ENCODE data around the gene METTL25B.

DNA sequence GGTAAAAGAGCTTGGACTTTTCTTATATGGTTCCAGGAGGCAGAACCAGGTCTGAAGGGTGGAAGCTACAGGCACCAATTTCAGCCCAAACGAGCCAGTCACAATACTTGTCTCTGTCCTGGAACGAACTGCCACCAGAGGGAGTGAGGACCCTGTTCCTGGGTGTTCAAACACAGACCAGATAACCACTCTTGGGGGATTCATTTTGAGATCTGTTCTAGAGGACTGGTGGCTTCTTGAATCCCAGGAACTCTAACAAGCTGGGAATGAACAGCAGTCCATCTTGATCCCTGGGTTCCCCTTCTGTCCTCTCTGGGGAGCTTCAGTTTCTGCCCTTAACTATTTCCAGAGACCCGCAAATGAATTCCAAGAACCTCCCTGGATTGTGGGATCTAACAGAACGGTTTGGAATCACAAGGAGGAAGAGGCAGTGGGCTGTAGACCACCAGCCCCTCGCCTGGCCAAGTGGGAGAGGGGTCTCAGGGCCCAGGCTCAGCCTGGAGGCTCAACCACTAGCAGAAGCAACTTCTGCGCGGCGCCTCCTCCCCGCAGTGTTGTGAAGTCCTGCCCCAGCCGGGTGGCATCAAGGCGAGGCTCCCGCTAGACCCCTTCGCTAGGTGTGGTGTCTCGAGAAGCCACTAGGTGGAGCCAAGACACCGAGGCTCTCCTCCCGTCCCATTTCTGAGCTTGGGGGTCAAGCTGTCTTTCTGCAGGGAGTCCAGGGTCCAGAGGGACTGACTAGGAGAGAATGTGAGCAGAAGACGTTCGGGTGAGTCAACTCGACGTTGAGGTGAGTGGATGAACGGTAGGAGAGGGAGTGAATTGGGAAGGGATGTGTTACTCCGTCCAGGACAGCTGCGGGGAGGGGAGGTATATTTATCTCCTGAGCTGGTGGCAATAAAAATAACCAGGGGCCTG lies 39.0 kb upstream of the METTL25B start:
- TF ChIP-seq MAFK (IDR thresholded peaks at IDR 0.05; ENCODE audit: low read depth, low read length) (no peak), NFE2L2 (IDR thresholded peaks at IDR 0.05; ENCODE audit: low read depth, low read length) (no peak), RCOR1 (IDR thresholded peaks at IDR 0.05; ENCODE audit: insufficient replicate concordance, low read length) (no peak), MXI1 (IDR thresholded peaks at IDR 0.05; ENCODE audit: borderline replicate concordance, low read depth, low read length) (no peak), RAD21 (IDR thresholded peaks at IDR 0.05; ENCODE audit: low read length) (peak; percentile 98), SMC3 (IDR thresholded peaks at IDR 0.05; ENCODE audit: low read depth, low read length) (peak; percentile 96), CEBPB (IDR thresholded peaks at IDR 0.05; ENCODE audit: low read depth, low read length) (no peak), RFX5 (IDR thresholded peaks at IDR 0.05; ENCODE audit: low read depth, low read length) (no peak)
- TF ChIP-seq, protein P1, sequence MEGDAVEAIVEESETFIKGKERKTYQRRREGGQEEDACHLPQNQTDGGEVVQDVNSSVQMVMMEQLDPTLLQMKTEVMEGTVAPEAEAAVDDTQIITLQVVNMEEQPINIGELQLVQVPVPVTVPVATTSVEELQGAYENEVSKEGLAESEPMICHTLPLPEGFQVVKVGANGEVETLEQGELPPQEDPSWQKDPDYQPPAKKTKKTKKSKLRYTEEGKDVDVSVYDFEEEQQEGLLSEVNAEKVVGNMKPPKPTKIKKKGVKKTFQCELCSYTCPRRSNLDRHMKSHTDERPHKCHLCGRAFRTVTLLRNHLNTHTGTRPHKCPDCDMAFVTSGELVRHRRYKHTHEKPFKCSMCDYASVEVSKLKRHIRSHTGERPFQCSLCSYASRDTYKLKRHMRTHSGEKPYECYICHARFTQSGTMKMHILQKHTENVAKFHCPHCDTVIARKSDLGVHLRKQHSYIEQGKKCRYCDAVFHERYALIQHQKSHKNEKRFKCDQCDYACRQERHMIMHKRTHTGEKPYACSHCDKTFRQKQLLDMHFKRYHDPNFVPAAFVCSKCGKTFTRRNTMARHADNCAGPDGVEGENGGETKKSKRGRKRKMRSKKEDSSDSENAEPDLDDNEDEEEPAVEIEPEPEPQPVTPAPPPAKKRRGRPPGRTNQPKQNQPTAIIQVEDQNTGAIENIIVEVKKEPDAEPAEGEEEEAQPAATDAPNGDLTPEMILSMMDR (conservative IDR thresholded peaks at IDR 0.05; ENCODE audit: low read depth, low read length): peak; percentile 96
- TF ChIP-seq, protein P2, sequence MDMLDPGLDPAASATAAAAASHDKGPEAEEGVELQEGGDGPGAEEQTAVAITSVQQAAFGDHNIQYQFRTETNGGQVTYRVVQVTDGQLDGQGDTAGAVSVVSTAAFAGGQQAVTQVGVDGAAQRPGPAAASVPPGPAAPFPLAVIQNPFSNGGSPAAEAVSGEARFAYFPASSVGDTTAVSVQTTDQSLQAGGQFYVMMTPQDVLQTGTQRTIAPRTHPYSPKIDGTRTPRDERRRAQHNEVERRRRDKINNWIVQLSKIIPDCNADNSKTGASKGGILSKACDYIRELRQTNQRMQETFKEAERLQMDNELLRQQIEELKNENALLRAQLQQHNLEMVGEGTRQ (IDR thresholded peaks at IDR 0.05; ENCODE audit: low read depth, low read length): no peak

Measured in IMR-90 (cell line).